ENCODE results near the gene GOLGA6A.
"Not testable (repeated sequence)": the region's sequence is repeated elsewhere in the genome, so short reads cannot be mapped to it uniquely, and the experiment has no call there.

The GOLGA6A gene

DNA sequence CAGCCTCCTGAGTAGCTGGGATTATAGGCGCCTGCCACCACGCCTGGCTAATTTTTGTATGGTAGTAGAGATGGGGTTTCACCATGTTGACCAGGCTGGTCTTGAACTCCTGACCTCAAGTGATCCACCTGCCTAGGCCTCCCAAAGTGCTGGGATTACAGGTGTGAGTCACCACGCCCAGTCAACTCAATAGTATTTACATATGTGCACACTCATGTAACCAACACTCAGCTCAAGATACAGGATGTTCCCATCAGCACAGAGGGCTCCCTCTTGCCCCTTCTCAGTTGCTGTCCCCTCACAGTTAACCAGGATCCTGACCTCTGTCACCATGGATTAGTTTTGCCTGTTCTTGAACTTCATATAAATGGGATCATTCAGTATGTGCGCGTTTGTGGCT lies 26.0 kb downstream of the GOLGA6A start:
- in situ Hi-C loops (cut with HindIII; ENCODE audit: low sequenced_read_pairs), result not testable (repeated sequence)

DNA sequence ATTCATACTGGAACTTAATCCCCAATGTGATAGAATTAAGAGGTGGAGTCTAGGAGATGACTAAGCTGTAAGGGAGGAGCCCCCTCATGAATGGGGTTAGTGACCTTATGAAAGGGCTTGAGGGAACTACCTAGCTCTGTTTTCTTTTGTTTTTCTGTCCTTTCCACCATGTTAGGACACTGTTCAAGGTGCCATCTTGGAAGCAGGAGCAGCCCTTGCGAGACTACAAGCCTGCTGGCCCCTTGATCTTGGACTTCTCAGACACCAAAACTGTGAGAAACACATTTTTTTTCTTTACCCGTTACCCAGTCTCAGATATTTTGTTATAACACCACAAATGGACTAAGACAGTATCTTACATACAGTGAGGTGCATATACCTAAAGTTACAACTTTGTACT lies 26.5 kb downstream of the GOLGA6A start:
- in situ Hi-C loops (cut with HindIII; ENCODE audit: low sequenced_read_pairs), result no loop called here

DNA sequence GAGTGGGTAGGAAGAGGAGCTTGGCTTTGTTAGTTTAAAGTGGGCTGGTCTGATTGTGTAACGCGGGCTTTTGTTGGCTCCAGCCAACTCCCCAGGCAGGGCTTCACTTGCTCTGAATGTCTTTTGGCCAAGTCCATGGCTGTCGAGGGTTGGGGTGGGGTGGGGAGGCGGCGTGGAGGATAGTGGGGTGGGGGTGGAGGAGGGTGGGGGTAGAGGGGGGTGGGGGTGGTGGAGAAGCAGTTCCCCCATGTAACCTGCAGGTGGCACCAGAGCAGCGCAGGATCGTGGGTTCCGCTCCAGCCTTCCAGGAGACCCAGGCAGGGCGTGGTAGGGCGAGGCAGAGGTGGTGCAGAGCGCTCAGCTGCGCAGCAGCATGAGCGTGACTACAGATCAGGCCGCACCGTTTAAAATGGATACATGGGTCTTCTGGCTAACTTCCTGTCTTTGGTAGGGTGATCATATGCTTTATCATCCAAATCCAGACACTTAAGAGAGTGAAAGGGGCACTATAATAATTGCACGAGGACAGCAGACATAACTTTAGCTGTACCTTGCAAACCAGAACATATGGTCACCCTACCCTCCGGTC lies 28.3 kb downstream of the GOLGA6A start:
- in situ Hi-C loops (cut with HindIII; ENCODE audit: low sequenced_read_pairs), result no loop called here

DNA sequence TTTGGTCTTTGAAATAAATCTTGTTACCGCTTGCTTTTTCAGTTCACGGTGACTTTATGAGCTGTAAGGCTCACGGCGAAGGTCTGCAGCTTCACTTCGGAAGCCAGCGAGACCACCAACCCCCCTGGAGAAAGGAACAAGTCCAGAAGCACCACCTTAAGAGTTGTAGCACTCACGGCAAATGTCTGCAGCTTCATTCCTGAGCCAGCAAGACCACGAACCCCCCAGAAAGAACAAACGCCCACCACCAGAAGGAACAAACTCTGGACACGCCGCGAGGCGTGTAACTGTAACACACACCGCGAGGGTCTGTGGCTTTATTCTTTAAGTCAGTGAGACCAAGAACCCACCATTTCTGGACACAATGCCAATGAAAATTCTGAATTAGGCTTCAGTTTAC lies 28.8 kb downstream of the GOLGA6A start:
- in situ Hi-C loops (cut with HindIII; ENCODE audit: low sequenced_read_pairs), result no loop called here

DNA sequence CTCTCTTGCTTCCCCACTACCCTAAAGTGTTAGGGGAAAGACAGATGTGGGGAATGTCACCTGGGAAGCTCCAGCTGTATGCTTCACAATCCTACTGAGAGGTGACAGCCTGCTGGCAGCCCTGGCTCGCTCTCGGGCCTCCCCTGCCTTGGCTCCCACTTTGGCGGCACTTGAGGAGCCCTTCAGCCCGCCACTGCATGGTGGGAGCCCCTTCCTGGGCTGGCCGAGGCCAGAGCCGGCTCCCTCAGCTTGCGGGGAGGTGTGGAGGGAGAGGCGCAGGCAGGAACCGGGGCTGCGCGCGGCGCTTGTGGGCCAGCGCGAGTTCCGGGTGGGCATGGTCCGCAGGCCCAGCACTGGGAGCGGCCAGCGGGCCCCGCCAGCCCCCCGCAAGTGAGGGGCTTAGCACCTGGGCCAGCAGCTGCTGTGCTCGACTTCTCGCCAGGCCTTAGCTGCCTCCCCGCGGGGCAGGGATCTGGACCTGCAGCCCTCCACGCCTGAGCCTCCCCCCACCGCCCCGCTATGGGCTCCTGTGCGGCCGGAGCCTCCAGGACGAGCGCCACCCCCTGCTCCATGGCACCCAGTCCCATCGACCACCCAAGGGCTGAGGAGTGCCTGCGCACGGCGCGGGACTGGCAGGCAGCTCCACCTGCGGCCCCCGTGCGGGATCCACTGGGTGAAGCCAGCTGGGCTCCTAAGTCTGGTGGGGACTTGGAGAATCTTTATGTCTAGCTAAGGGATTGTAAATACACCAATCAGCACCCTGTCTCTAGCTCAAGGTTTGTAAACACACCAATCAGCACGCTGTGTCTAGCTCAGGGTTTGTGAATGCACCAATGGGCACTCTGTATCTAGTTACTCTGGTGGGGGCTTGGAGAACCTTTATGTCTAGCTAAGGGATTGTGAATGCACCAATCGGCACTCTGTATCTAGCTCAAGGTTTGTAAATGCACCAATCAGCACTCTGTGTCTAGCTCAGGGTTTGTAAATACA lies 29.8 kb downstream of the GOLGA6A start:
- in situ Hi-C loops (cut with HindIII; ENCODE audit: low sequenced_read_pairs), result not testable (repeated sequence)

DNA sequence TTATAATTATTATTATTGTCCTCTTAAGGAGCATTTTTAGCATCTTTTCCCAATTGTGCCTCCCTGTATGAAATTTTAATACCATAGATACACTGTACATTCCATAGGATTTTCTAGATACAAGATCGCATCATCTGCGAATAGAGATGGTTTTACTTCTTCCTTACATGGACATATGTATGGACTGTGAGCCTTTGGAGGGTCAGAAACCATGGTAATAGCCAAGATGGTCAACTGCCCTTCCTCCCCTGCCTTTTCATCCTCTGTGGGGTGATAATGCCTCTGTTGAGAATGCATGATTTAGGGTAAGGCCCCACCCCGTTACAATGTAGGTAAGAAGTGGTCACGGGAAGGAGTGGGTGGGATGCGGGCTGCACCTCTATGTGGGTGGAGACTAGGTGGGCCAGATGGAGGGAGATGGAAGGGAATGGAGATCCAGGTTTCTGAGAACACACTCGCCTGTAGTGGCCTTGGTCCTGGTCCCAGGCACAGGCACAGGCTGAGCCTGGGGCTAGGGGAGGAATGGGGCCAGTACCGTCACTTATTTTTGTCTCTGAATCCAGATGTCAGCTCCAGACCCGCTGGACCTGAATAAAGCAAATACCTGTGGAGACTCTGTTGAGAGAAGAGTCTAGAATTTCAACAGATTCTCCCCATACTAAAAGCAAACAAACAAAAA lies 31.7 kb downstream of the GOLGA6A start:
- in situ Hi-C loops (cut with HindIII; ENCODE audit: low sequenced_read_pairs), result no loop called here

DNA sequence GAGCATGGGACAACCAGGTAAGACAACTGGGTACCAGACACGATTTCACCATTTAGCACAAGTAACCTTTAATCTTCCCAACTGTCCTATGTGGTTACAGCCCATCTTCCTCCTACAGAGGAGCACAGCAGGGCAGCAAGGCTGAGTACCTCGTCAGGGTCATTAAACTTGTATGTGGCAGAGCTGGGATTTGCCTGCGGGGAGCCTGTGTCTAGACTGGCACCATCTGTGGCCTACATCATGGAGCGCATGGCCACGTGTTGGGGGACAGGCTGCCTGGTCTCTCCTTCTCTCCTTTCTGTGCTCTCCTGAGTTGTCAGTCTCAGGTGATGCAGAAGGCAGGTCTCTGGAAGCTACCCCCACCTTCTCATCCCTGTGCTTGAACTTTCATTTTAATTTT lies 32.2 kb downstream of the GOLGA6A start:
- in situ Hi-C loops (cut with HindIII; ENCODE audit: low sequenced_read_pairs), result no loop called here

DNA sequence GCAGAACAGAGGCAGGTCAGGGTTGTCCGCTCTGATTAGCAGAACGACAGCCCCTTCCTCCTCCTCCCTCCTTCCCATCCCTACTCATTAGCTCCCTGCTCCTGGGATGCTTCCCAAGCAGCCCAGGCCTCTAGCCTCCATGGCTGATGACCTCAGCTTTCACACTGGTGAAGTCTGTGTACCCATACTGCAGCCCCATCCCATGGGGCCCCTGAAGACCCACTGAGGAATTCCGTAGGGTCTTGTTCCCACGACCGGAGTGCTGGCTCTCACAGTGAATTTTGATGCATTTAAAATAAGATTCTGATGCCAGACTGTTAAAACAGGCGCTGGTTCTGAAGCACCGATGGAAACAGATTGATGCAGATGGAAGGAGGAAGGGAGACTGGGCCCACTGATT lies 36.1 kb downstream of the GOLGA6A start:
- in situ Hi-C loops (cut with HindIII; ENCODE audit: low sequenced_read_pairs), result loop anchor here (10.0 kb wide), 1 partner anchor 79 kb away; no protein-coding TSS in a partner anchor

DNA sequence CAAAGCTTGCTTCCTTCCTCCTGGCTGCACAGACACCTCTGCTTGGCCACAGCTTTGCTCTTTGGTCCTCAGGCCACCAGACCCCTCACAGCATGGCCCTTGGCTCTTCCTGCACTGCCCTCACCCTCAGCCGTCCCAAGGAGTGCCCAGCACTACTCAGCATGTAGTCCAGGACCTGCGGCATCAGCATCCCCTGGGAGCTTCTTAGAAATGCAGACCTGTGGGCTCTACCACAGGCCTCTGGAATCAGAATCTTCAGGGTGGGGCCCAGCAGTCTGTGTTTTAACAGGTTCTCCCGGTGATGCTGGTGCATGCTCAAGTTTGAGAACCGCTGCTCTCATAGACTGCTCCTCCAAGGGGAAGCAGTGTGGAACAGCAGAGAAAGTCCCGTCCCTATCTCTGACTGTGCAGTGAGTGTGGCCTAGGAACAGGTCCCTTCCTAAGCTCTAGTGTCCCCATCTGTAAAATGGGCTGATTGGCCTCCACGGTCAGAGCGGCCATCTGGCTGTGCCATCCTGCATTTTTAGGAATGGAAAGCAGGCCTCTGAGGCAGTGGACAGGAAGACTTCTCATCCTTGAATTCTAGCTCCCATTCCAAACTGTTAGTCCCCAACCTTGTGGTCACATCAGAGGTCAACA lies 36.6 kb downstream of the GOLGA6A start:
- in situ Hi-C loops (cut with HindIII; ENCODE audit: low sequenced_read_pairs), result loop anchor here (10.0 kb wide), 1 partner anchor 79 kb away; no protein-coding TSS in a partner anchor

DNA sequence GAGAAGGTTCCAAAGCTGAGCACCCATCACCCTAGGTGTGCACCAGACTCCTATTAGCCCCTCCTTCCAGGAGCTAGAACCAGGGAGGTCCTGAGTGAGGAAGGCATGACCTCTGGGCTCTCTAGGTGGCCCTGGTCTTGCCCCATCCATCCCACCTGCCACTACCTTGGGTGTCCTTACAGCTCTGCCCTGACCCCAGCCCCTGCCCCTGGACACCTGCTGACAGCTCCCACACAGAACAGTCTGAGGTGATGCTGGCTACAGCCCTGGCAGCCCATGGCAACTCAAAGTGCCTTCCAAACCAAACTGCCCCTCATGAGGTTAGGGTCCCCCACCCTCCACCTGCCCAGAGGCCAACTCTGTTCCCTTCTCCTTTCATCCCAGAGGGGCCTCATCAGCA lies 37.2 kb downstream of the GOLGA6A start:
- in situ Hi-C loops (cut with HindIII; ENCODE audit: low sequenced_read_pairs), result loop anchor here (10.0 kb wide), 1 partner anchor 80 kb away; no protein-coding TSS in a partner anchor

DNA sequence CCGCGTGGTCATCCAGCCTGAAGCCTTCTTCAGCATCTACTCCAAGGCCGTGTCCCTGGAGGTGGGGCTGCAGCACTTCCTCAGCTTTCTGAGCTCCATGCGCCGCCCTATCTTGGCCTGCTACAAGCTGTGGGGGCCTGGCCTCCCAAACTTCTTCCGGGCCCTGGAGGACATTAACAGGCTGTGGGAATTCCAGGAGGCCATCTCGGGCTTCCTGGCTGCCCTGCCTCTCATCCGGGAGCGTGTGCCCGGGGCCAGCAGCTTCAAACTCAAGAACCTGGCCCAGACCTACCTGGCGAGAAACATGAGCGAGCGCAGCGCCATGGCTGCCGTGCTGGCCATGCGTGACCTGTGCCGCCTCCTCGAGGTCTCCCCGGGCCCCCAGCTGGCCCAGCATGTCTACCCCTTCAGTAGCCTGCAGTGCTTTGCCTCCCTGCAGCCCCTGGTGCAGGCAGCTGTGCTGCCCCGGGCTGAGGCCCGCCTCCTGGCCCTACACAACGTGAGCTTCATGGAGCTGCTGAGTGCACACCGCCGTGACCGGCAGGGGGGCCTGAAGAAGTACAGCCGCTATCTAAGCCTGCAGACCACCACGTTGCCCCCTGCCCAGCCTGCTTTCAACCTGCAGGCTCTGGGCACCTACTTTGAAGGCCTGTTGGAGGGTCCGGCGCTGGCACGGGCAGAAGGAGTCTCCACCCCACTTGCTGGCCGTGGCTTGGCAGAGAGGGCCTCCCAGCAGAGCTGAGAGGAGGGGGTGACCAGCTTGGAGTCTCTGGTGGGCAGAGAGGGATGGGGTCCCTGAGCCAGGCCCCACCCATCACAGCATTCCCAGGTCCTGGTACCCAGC lies 37.9 kb downstream of the GOLGA6A start:
- in situ Hi-C loops (cut with HindIII; ENCODE audit: low sequenced_read_pairs), result loop anchor here (10.0 kb wide), 1 partner anchor 80 kb away; no protein-coding TSS in a partner anchor

DNA sequence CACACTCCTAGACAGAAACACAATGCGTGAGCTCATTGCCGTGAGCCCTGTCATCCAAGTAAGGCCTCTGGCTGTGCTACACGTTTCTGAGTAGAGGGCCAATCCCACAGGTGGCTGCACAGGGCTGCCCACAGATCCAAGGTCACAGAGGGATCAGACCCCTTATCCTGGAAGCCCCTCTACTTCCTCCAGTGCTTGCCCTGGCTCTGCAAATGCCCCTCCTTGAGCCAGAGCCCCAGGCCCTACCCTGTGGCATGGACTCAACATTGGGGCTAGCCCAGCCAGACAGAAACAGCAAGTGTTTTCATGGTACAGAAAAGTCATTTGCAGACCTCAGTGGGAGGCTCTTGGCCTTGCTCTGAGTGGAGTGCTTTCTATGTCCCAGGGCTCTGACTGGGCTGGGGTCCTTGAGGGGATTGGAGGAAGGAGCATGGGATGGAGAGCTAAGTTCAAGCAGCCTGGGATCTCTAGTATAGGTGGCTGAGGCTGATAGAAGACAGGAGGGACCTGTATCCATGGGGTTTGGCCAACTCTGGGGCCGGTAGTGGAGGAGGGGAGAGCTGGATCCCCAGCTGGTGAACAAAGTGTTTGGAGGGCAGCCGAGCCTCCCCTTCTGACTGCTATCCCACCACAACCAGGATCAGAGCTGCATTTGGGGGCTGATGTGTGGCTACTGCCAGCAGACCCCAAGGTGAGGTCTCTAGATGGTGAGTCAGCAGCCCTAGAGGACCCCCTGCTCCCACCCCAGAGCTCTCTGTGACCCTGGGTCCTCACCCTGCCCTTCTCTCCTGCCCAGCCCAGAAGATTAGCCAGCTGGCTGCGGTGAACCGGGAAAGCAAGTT lies 38.7 kb downstream of the GOLGA6A start:
- in situ Hi-C loops (cut with HindIII; ENCODE audit: low sequenced_read_pairs), result loop anchor here (10.0 kb wide), 1 partner anchor 81 kb away; no protein-coding TSS in a partner anchor

DNA sequence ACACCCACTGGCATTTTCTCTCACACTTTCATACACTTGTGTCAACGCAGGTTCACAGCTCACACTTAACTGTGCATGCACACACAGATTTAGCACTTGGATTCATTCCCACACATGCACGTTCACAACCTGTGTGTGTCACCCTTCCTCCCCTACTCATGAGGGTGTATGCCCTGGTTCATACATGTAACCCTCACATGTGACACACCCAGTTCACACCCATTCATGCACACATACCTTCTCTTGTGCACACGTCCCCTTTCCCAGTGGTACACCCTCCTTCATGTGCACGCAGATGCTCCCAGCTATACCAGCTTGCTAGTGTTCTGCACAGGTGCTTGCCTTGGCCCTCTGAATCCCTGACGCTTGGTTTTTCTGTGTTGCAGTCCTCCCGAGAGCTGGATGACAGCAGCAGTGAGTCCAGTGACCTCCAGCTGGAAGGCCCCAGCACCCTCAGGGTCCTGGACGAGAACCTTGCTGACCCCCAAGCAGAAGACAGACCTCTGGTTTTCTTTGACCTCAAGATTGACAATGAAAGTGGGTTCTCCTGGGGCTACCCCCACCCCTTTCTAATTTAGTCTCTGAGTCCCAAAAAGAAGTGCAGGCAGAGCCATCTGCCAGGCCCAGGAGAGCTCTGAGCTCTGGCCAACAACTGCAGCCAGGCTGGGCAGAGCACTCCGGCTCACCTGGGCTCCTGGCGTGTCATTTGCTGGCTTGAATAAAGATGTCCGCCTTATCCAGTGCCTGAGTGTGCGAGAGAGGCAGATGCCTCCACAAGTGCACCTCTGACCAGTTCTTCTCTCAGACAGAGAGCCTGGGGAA lies 39.5 kb downstream of the GOLGA6A start:
- in situ Hi-C loops (cut with HindIII; ENCODE audit: low sequenced_read_pairs), result loop anchor here (10.0 kb wide), 1 partner anchor 82 kb away; no protein-coding TSS in a partner anchor

DNA sequence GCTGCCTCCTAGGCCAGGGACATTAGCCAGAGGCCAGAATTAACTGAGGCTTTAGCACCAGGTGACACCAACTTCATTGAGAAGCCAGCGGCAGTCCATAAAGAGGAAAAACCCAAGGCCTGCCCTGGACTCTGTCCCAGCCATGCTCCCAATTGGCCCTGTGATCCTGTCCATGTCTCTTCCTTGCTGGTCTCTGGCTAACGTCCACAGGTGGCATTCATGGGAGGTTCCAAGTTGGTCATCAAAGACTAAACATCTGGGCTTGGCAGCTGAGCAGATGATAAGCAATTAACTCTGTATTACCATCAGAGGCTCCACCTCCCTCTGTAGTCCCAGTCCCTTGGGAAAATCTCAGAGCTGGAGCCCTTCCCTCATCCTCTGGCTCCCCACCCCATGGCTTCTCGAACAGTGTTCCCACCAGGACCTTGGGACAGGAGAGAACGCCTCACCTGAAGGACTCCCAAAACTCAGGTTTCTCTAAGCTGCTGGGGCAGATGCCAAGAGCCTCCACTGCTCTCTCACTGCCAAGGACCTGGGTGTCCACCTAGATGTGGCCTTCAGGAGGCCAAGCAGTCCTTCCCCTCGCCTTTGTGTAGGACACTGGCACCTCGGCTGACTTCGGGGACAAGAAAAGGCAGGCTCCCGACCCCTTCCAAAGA lies 40.4 kb downstream of the GOLGA6A start:
- in situ Hi-C loops (cut with HindIII; ENCODE audit: low sequenced_read_pairs), result loop anchor here (10.0 kb wide), 1 partner anchor 83 kb away; no protein-coding TSS in a partner anchor

DNA sequence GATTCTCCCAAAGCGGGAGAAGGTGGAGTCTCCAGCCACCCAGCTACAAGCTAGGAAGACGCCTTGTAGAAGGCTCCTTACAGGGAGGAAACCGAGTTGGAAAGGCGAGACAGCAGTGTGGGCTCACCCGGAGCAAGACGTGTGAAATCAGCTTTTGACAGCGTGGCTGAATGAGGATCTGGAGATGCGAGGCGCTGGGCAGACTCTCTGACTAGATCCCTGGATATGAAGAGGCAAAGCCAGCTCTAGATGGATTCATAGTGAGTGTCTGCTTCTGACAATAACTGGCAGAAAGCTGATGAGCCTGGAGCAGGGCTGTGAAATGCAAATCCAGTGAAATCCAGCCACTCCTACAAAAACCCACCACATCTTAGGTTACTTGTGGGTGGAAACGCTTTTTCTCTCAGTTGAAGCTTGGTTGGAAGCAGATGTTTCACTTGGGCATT lies 41.0 kb downstream of the GOLGA6A start:
- in situ Hi-C loops (cut with HindIII; ENCODE audit: low sequenced_read_pairs), result loop anchor here (10.0 kb wide), 1 partner anchor 83 kb away; no protein-coding TSS in a partner anchor

DNA sequence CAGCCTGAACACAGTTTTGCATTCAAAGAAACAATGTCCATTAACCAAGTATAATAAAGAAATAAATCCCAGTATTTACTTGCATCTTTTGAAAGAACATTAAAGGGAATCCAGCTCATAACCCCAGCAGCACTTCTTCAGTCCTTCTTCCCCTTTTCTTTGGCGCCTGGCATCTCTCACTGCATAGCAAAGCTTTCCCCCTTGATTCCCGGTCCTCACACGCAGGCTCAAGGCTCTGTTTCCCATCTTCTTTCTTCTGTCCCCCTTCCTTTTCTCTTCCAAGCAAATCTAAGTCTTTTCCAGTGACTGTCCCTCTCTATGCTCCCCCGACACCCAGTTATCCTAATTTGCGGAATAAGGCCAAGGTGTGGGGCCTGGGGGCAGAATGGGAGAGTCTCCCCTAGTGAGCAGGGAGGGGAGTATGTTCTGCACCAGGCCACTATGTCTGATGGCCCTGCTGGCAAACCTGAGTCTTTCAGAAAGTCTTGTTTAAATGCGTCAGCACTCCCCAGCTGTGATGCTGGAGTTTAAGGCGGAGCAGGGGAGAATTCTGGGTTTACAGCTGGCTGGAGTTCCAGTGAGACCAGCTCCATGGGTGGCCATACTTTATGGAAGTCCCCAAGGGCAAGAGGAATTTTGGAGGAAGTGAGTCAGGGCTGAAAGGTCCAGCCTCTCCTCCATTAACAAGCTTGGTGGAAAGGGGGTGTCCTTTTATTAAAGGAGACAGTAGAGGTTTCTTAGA lies 42.1 kb downstream of the GOLGA6A start:
- in situ Hi-C loops (cut with HindIII; ENCODE audit: low sequenced_read_pairs), result loop anchor here (10.0 kb wide), 1 partner anchor 85 kb away; no protein-coding TSS in a partner anchor

DNA sequence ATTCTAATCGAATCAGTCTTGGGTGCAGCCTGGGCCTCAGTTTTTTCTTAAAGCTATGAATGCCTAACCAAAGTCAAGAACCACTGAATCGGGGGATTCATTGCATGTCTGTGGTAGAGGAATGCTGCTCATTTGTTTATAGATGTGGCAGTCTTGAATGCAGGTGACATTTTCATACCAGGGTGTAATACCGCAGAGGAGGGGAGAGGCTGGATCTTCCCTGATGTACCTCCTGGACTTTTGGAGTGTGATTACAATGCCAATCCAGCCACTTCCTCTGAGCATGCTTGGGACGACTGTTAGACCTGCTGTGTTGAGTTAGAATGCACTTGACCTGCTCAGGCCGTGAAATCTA lies 42.7 kb downstream of the GOLGA6A start:
- in situ Hi-C loops (cut with HindIII; ENCODE audit: low sequenced_read_pairs), result loop anchor here (10.0 kb wide), 1 partner anchor 85 kb away; no protein-coding TSS in a partner anchor

All from DLD1 (cell line).